Measurements from ENCODE around the gene SH3RF3.

SH3RF3 gene

DNA sequence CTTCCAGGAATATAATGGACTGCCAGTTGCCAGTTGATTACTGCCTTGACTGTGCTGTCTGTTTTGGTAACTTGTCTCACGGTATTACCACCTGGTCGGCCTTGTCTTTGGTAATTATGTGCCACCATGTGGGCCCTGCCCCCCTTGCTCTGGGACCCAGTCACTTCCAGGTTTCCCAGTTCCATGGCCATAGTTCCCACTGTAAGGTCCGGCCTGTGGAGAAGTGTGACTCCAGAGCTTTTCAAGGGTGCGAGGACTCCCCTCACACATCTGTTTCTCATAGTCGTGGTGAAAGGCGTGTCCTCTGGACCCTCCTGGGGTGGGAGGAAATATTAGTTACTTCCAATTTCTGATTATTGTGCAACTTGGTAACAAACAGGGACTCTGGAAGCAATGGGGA, 334.2 kb downstream of the SH3RF3 start:
- DNase-seq (ENCODE audit: low read depth in 4 of 4, low spot score in 1 of 4), result no peak

DNA sequence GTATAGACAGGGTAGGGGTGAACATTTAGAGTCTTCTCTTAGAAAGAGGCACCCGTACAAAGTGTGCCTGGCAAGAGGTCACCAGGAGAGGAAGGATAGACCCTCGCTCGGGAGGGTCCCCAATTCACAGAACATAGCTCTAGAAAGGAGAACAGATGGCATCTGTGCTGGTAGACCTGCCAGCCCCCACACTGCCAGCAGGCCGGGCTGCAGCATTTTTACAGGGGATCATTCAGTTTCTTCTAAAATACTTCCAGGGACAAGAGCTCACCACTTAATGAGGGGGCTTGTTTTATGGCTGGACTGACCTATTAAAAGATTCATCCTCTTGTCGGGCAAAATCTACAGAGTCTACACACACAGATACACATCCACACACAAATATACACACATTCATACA, 334.9 kb downstream of the SH3RF3 start:
- DNase-seq (ENCODE audit: low read depth in 4 of 4, low spot score in 1 of 4), result no peak

DNA sequence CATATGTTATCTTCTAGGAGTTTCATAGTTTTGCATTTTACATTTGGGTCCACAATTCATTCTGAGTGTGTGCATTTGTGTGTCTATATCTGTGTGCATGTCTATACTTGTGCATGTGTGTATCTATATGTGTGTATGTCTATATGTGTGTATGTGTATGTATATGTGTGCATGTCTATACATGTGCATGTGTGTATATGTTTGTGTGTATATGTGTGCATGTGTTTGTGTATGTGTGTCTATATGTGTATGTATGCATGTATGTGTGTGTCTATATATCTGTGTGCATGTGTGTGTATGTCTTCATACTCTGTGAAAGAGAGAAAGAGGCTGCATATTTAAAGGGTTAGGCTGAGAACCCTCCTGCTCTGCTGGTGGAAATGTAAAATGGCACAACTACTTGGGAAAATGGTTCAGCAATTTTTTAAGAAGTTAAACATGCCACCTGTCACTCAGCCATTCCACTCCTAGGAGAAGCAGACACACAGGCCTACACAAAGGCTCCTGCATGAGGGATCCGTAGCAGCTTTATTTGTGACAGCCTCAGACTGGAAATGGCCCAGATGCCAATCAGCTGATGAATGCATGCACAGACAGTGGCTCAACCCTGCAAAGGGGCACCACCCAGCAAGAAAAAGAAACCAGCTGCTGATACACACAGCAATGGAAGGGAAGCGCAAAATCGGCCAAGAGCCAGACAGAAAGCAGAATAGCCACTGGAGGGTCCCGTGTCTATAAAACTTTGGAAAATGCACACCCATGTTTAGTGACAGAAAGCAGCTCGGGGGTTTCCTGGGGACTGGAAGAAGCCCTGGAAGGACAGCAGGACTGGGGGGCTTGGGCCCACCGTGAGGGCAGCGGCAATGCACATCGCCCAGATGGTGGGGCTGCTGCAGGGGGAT, 337.9 kb downstream of the SH3RF3 start:
- DNase-seq (ENCODE audit: low read depth in 4 of 4, low spot score in 1 of 4), result no peak

DNA sequence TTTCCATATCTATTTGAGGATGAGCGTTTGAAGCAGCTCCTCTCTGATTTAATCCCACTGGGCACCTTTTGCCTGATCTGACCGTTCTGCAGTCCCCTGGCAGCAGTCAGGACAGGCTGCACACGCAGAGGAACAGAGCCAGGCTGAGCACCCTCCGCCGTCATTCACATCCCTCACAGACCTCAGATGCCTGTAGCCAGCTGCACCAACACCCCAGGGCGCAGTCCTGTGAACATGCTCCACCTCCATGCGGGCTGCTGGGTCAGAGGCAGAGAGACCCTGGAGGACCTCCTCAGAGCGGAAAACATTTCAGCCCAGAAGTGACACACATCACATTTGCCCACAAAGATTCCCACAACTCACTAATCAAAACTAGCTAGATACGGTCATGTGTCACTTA, 338.7 kb downstream of the SH3RF3 start:
- no peak for DNase-seq (ENCODE audit: low read depth in 4 of 4, low spot score in 1 of 4)

DNA sequence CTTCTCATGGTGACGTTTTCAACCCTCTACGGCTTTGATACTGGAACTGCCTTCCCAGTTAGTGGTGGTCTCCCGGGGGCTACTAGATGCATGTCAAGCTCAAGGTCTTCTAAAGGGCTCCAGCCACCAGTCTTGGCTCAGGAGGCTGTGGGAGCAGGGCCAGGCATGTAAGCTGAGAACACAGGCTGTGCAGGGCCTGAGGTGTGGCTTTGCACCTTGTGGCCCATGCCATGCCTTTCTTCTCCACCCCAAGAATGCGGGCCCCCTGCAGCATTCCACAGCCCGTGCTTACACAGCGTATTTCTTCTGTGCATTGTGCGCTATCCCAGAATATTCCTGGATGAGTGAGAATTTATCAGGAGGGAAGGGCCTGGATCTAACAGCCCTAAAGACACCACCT, 339.9 kb downstream of the SH3RF3 start:
- no peak for DNase-seq (ENCODE audit: low read depth in 4 of 4, low spot score in 1 of 4)

DNA sequence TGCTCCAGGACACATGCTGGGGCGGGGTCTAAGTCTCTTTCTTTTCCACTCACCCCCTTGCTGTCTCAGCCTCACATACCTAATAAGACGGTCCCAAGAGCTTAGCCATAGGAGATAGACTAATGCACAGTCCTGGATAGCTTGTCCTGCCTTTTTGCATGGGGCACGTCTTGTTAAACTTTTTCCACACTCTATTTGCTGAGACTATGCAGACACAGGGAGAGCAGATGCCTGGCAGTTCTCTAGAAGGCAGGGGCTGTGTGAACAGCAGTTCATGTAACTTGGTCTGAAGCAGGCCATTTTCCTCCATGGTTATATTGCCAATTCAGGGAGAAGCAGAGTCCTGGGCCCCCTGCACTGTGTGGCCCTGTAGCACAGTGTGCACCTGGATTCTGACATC, 342.7 kb downstream of the SH3RF3 start:
- DNase-seq (ENCODE audit: low read depth in 4 of 4, low spot score in 1 of 4), result no peak

DNA sequence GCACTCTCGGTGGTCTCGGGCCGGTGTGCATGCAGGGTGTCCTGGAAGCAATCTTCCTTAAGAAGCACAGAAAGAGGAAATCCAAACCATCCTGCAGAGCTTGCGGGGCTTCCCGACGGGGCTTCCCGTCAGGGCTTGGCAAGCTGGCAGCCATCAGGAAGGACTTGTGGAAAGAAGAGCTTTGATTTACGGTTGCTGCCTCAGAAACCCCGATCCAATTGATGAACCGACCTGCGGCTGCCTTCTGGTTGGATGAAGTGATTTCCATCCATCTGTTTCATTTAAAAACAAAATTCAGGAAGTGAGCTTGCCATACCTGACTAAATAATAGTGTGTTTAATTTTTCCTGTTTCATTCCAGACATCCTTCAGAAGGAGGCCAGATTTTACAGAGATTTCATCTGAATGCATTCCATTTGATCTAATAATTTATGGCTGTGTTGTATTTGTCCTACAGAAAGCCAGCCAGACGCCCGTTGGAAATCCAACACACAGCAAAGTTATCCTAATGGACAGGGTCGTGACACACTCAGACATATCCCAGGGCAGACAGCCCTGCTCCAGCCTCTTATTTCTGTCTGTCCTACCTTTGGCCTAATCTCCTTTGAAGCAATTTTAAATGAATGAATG, 343.4 kb downstream of the SH3RF3 start:
- no peak for DNase-seq (ENCODE audit: low read depth in 4 of 4, low spot score in 1 of 4)

DNA sequence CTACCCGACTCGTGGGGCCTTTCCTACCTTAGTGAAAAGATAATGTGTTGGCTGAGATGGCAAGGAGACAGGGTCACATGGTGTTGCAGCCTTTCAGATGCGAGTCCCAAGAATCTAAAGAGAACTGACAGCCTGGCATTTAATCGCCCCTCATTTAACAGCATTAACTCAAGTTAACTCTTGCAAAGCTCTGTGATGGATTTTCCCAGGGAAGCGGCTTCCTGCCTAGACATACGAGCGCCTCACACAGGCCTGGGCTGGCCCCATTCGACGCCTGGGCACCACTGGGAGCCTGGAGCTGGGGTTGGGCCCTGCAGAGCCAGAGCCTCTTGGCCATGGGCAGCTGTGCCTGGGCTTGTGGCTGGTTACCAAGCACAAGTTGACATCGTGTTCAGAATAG, 344.0 kb downstream of the SH3RF3 start:
- DNase-seq (ENCODE audit: low read depth in 4 of 4, low spot score in 1 of 4), result no peak

DNA sequence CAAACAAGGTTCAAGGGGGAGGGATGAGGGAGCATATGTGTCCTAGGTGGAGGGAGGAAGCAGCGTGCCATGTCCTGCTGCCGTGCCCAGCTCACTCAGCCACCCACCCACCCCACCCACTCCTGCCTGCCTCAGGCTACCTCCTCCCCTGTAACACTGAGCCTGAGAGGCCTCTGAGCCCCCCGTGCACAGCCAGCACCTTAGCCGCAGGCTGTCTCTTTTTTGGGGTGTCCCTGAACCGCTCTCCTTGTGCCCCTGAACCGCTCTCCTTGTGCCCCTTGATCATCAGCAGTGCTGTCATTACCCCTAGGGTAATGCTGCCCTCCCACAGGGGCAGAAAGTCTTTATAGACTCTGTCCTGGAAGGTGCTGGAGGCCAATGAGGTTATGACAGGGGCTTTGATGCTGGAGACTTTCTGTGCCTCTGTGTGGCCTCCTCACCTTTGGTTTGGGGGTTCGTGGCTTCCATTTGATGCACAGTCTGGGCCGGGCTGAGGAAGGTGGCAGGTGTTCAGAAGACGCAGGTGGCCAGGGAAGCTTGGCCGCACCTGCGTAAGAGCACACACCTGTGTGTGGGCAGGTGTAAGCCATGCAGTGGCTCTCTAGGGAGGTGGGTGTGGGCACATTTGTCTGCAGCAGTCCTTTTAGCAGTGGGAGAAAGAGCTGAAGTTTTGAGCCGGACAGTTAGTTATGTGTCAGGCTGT, 344.8 kb downstream of the SH3RF3 start:
- no peak for DNase-seq (ENCODE audit: low read depth in 4 of 4, low spot score in 1 of 4)

DNA sequence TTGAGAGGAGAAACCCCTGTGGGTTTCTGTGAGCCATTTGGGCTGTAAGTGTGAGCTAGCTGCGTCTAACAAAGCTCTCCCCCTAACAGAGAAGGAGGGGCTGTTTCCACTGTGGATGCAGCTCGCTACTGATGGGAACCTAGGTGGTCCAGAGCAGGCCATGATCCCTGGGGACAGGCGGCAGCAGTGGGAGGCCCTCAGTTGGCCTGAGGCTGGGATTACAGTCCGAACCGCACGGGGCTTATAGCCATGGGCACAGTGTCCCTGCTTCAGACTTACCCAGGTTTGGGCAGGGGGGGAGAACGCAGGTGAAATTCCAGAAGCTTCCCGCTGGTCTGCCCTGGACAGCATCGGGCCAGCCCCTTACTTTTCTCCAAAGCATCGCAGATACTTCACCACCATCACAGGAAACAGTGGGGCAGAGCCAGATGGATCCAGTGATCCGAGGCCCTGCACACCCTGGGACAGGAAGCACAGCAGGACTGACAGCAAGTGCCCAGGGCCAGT, 345.4 kb downstream of the SH3RF3 start:
- DNase-seq (ENCODE audit: low read depth in 4 of 4, low spot score in 1 of 4), result no peak

DNA sequence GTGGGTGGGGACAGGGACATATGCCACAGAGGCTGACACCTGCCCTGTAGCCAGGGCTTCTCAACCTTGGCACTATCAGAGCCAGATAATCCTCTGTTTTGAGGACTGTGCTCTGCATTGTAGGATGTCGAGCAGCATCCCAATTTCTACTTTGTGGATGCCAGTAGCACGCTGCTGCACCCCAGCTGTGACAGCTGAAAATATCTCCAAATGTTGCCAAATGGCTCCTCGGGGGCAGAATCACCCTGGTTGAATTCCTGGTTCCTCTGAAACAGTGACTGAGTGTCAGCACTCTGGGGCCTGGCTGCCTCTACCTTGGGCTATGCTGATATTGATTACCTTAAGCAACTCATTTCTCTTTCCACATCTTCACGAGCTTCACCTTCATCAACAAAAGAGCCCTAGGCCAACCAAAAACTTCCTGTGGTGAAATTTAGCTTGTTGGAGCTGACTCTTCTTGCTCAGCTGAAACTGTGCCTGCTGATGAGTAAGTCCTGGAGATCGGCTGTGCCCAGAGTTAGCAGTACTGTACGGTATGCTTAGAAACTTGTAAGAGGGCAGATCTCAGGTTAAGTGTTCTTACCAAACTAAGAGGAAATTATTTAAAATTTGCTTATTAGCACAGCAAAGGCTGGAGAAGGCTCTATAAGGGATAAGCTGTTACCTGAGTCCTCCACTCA, 346.7 kb downstream of the SH3RF3 start:
- DNase-seq (ENCODE audit: low read depth in 4 of 4, low spot score in 1 of 4), result no peak

DNA sequence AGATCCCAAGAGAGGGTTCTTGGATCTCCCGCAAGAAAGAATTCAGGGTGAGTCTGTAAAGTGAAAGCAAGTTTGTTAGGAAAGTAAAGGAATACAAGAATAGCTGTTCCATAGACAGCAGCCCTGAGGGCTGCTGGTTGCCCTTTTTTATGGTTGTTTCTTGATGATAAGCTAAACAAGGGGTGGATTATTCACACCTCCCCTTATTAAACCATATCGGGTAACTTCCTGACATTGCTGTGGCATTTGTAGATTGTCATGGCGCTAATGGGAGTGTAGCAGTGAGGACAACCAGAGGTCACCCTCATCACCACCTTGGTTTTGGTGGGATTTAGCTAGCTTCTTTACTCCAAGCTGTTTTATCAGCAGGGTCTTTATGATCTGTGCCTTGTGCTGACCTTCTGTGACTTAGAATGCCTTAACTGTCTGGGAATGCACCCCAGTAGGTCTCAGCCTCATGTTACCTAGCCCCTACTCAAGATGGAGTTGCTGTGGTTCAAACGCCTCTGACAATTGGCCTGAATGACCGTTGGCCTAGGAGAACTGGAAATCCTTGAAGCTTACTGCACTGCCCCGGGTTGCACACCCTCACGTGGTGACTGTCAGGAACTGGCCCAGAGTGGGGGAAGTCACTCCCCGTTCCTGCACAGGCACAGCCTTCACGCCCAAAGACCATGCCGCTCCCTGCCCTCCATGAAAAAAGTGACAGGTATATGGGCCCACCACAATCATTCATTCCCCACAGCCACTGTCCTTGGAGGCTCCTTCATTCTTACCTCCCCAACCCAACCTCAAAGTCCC, 347.8 kb downstream of the SH3RF3 start:
- no peak for DNase-seq (ENCODE audit: low read depth in 4 of 4, low spot score in 1 of 4)

DNA sequence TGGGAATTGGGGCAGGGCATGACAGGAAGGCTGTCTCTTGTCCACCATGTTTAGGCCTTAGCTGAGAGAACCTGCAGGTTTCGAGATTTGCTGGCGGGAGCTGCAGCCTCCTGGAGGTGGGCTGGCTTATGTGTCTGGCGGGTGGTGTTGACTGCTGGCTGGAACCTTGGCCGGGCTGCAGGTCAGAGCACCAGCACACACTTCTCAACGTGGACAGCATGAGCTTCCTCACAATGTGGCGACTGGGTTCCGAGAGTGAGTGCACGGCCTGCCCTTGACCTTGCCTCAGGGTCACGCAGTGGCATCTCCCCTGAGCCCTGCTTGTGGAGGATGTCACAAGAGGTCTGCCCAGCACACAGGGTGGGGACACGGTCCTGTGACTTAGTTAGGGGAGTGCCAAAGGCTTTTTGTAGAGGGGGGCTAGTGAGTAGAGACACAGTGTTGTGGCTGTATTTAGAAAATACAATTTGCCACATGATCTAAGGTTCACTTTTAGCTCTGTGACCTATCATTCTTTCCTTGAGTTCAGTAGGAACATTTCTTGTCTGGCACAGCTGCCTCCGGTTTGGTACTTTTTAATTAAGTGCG, 350.0 kb downstream of the SH3RF3 start:
- no peak for DNase-seq (ENCODE audit: low read depth in 4 of 4, low spot score in 1 of 4)

DNA sequence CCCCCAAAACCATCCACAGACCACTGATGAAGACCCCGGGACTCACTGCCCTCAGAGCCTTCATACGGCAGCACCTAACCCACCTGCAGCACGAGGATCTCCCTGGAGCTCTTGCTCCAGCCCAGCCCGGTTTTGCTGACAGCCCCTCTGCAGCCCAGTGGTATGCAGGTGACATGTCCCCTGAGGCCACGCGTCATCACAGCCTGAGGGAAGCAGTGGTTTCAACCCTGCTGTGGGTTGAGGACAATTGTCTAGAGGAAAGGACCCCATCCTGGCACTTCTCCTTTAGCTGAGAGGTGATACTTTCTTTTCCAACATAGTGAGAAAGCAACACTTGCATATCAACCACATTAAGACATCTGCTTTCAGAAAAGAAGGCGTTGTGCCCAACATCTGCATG, 350.8 kb downstream of the SH3RF3 start:
- DNase-seq (ENCODE audit: low read depth in 4 of 4, low spot score in 1 of 4), result no peak

DNA sequence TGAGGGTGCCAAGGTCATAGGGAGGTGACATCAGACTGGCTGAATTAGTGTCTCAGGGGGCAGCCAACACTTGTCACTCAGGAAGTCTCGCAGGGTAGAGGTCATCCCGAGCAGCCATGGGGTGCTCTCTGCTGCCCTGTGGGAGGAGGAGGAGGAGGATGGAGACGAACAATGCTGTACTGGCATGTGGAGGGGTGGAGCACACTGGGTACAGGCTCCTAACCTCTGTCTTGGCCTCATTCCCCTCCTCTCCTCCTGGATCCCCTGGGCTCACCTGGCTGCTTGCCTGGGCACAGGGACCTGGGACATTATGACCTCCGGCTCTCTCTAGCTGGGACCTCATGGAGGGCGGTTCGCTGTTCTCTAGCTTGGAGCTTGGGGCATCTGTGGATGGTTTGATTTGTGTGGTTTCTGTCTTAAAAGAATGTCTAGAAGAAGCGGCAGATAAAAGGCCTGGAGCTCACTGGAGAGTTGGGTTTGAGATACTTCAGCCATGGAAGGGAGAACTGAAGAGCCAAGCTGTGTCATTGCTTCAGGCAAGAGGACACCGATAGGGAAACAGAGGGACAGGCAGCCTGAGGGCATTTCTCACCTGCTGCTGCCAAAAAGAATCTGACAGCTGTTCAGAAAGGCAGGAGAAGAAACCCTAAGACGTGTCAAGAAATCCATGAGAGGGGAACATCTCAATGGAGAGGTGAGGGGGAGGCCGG, 351.6 kb downstream of the SH3RF3 start:
- no peak for DNase-seq (ENCODE audit: low read depth in 4 of 4, low spot score in 1 of 4)

DNA sequence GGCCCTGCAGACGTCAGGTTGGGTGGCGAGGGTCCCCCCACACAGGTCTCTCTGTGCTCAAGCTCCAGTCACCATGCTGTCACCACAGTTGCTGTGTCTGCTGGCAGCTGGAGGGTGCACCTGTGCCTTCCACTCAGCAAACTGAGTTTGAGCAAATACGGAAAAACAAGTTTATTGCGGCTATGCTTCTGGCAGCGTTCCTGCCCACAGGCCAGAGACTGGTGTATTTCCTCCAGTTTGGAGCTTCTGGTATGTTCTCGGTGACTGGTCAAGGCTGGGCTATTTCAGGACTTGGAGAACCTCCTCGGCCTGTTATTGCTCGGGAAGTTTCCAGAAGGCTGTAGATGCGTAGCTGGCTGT, 352.2 kb downstream of the SH3RF3 start:
- no peak for DNase-seq (ENCODE audit: low read depth in 4 of 4, low spot score in 1 of 4)

DNA sequence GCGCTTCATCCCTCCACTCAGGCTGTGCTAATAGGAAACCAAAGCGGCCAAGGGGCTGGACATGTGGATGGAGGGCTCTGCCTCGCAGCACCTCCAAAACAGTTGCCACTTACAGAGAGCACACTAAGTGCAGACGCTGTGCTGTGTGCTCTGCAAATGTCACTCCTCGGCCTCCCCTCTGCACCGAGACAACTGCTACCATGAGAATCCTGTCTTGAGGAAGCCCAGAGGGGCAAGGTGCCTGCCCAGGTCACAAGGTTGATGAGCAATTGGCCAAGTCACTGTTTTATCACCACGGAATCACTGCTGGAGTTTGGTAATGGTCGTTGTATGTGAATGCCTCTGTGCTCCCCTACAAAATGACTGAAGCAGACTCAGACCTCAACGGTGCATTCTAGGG, 352.6 kb downstream of the SH3RF3 start:
- no peak for DNase-seq (ENCODE audit: low read depth in 4 of 4, low spot score in 1 of 4)

DNA sequence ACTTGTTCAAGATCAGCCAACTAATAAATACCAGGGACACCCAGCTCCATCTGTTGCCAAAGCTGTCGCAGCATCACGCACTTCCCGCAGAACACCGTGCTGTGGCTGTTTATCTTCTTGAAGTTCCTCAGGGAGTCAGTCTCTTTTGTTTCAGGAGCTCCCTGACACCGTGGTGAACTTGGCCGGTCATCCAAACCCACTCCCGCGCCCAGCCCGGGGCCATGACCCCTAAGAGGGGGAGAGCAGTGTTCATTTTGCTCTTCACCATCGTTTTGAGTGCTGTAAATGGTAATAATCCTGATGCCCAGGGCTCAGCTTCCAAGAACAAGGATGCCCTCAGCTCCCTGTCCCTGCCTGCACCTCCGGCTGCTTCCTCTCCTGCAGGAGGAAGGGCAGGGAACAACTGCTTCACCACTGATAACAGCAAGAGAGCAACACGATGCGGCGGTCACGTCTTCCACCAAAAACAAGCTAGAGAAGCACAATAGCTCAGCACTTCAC, 353.4 kb downstream of the SH3RF3 start:
- no peak for DNase-seq (ENCODE audit: low read depth in 4 of 4, low spot score in 1 of 4)

DNA sequence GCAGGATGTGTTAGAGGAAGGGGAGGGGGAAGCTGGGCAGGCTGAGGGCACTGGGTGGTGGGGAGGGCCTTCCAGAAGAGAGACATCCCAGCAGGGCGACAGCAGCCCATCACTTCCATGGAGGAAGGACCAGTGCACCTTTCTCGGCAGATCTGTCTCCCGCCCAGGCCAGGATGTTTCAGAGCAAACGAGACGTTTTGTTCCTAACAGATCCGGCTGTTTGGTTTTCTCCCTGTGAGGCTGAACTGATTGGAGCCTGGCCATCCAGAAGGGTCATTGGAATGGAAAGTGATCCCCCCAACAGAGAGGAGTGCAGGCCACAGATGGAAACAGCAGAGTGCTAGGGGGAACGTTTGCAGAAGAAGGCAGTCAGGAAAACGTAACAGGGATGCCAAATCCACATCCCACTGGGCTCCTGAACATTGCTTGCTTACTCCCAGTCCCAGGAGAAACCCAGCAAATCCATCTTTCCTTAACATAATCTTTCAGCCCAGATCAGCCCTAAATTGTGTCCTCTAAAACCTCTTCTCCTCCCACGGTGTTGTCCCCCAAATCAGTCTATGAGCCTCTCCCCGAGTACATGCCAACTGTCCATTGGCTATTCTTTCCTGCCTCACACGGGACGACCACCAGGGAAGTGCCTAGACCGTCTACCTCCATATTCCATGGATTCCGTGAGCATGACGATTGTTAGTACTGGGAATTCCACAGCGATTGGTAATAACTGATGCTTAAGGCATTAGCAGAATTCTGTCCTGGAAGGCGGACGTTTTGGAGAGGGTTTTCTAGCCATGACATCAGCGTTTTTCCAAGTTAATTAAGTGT, 357.9 kb downstream of the SH3RF3 start:
- no peak for DNase-seq (ENCODE audit: low read depth in 4 of 4, low spot score in 1 of 4)
